MM.1S (cell line): ENCODE data around the gene LMLN.

ENCODE experiments used
- DNase-seq: peaks from one replicate; pipeline ENCODE4 v3.0.0-alpha.2; 2015
- H2AFZ ChIP-seq: fragments of 300-600 bp; sonication (generic); 2 replicates; pipeline ENCODE4 v1.6.0; 2016; ENCODE audit warnings: antibody characterized with exemption, low read length
- H3F3A ChIP-seq: fragments of 300-600 bp; sonication (generic); 2 replicates; pipeline ENCODE4 v1.6.1; 2016; ENCODE audit warnings: mild to moderate bottlenecking, antibody characterized with exemption, low read length, moderate library complexity, mixed read lengths; ENCODE audit not compliant: insufficient read depth
- H3K27ac ChIP-seq: fragments of 300-600 bp; sonication (generic); 2 replicates; pipeline ENCODE4 v1.5.1; 2016; ENCODE audit warnings: mild to moderate bottlenecking, low read length
- H3K27me3 ChIP-seq: fragments of 300-600 bp; sonication (generic); replicated peaks from 2 replicates; pipeline ENCODE4 v1.6.0; 2016; ENCODE audit warnings: low read length; ENCODE audit not compliant: insufficient read depth
- H3K36me3 ChIP-seq: fragments of 300-600 bp; sonication (generic); replicated peaks from 2 replicates; pipeline ENCODE4 v1.6.1; 2016; ENCODE audit warnings: mild to moderate bottlenecking, low read length, mixed read lengths; ENCODE audit not compliant: insufficient read depth
- H3K4me1 ChIP-seq: fragments of 300-600 bp; sonication (generic); 2 replicates; pipeline ENCODE4 v1.6.1; 2016; ENCODE audit warnings: low read length, mixed read lengths
- H3K4me2 ChIP-seq: fragments of 300-600 bp; sonication (generic); 2 replicates; pipeline ENCODE4 v1.6.0; 2016; ENCODE audit warnings: low read depth, low read length
- H3K4me3 ChIP-seq: fragments of 300-600 bp; sonication (generic); 2 replicates; pipeline ENCODE4 v1.5.1; 2016; ENCODE audit warnings: low read length, mixed read lengths
- H3K79me2 ChIP-seq: fragments of 300-600 bp; sonication (generic); 2 replicates; pipeline ENCODE4 v1.6.1; 2016; ENCODE audit warnings: mixed run types, low read length, mixed read lengths
- H3K9ac ChIP-seq: fragments of 300-600 bp; sonication (generic); 2 replicates; pipeline ENCODE4 v1.6.1; 2016; ENCODE audit warnings: low read length, mixed read lengths
- H3K9me2 ChIP-seq: fragments of 300-600 bp; sonication (generic); replicated peaks from 2 replicates; pipeline ENCODE4 v1.6.1; 2016; ENCODE audit warnings: mild to moderate bottlenecking, low read length, mixed read lengths; ENCODE audit not compliant: insufficient read depth
- H3K9me3 ChIP-seq: fragments of 300-600 bp; sonication (generic); replicated peaks from 2 replicates; pipeline ENCODE4 v1.6.1; 2016; ENCODE audit warnings: mild to moderate bottlenecking, low read length, mixed read lengths; ENCODE audit not compliant: insufficient read depth
- H4K20me1 ChIP-seq: fragments of 300-600 bp; sonication (generic); 2 replicates; pipeline ENCODE4 v1.6.1; 2016; ENCODE audit warnings: mild to moderate bottlenecking, low read length, moderate library complexity, mixed read lengths; ENCODE audit not compliant: insufficient read depth
- CTCF ChIP-seq: fragments of 300-600 bp; sonication (generic); IDR thresholded peaks from 2 replicates; pipeline ENCODE4 v1.5.1; 2016; ENCODE audit warnings: antibody characterized with exemption, low read length, mixed read lengths
- EZH2 ChIP-seq: fragments of 300-600 bp; sonication (generic); optimal IDR thresholded peaks from 2 replicates; pipeline ENCODE3; 2017; ENCODE audit warnings: low read depth, mild to moderate bottlenecking, antibody characterized with exemption, low read length, mixed read lengths
- EZH2phosphoT487 ChIP-seq: fragments of 300-600 bp; sonication (generic); IDR thresholded peaks from 2 replicates; pipeline ENCODE4 v1.6.1; 2018; ENCODE audit warnings: antibody characterized with exemption, low read length

Gene LMLN

GRCh38 chr3:197974016-197974415 lies 14.0 kb downstream of the LMLN start:
- no peaks in the 10 kb centered on the region for H3F3A ChIP-seq
- no peak overlapping the region for H3K27ac ChIP-seq
- H3K4me2 ChIP-seq: no peak overlapping the region
- H3K9ac ChIP-seq: no peak overlapping the region
- H3K36me3 ChIP-seq: no peaks in the 10 kb centered on the region
- H3K79me2 ChIP-seq: no peaks in the 10 kb centered on the region
- H4K20me1 ChIP-seq: no peaks in the 10 kb centered on the region
- H3K27me3 ChIP-seq: no peaks in the 10 kb centered on the region
- no peaks in the 10 kb centered on the region for H3K4me1 ChIP-seq
- no peak for DNase-seq
- H3K9me3 ChIP-seq: no peaks in the 10 kb centered on the region
- H3K4me3 ChIP-seq: no peak overlapping the region
- no peak for TF ChIP-seq CTCF
- TF ChIP-seq EZH2: no peak
- TF ChIP-seq EZH2phosphoT487: no peak
- no peak overlapping the region for H2AFZ ChIP-seq
- H3K9me2 ChIP-seq: no peaks in the 10 kb centered on the region

GRCh38 chr3:197975311-197975710 lies 15.3 kb downstream of the LMLN start:
- H3K79me2 ChIP-seq: no peaks in the 10 kb centered on the region

GRCh38 chr3:197983076-197983475 lies 23.1 kb downstream of the LMLN start:
- TF ChIP-seq EZH2phosphoT487 (no peak), CTCF (no peak), EZH2 (no peak)
- Histone ChIP-seq H3K4me3 (no peak overlapping the region), H4K20me1 (no peaks in the 10 kb centered on the region), H3K36me3 (no peaks in the 10 kb centered on the region), H3K9me2 (no peaks in the 10 kb centered on the region), H3K27ac (no peak overlapping the region), H3F3A (no peaks in the 10 kb centered on the region), H3K79me2 (no peaks in the 10 kb centered on the region), H3K4me1 (no peaks in the 10 kb centered on the region), H3K4me2 (no peak overlapping the region), H3K27me3 (no peaks in the 10 kb centered on the region), H3K9me3 (no peaks in the 10 kb centered on the region), H3K9ac (no peak overlapping the region), H2AFZ (no peak overlapping the region)
- DNase-seq: no peak

More at GRCh38 chr3:197975311-197975710, 15.3 kb downstream of the LMLN start:
- no peaks in the 10 kb centered on the region for H3K9me3 ChIP-seq
- no peak overlapping the region for H3K27ac ChIP-seq
- H3K9ac ChIP-seq: no peak overlapping the region
- no peaks in the 10 kb centered on the region for H3K36me3 ChIP-seq
- H3F3A ChIP-seq: no peaks in the 10 kb centered on the region
- H3K27me3 ChIP-seq: no peaks in the 10 kb centered on the region
- H4K20me1 ChIP-seq: no peaks in the 10 kb centered on the region
- no peaks in the 10 kb centered on the region for H3K9me2 ChIP-seq
- no peak overlapping the region for H3K4me2 ChIP-seq
- TF ChIP-seq EZH2 (no peak), CTCF (no peak), EZH2phosphoT487 (no peak)
- DNase-seq: no peak
- H3K4me1 ChIP-seq: no peaks in the 10 kb centered on the region
- no peak overlapping the region for H2AFZ ChIP-seq
- no peak overlapping the region for H3K4me3 ChIP-seq
